ENCODE results near the gene UNC5C. TPM values are rescaled to one million over a fixed set of nuclear protein-coding genes. Genes with fewer than 3 reads are reported as not detected.

The UNC5C gene
- total RNA-seq, 2 experiments from 2014 or later = not detected

GRCh38 chr4:95367824-95368223, 180.9 kb downstream of the UNC5C start:
- ATAC-seq (ENCODE audit: low read depth) (no peak), DNase-seq (no peak)
- no peaks in the 10 kb centered on the region for H3K36me3 Mint-ChIP-seq
- no peaks in the 10 kb centered on the region for H3K4me1 Mint-ChIP-seq
- H3K9me3 Mint-ChIP-seq = no peaks in the 10 kb centered on the region
- H3K27ac Mint-ChIP-seq = no peak overlapping the region
- H3K4me3 Mint-ChIP-seq = no peak overlapping the region
- POLR2A ChIA-PET = no interaction called here
- no peaks in the 10 kb centered on the region for H3K27me3 Mint-ChIP-seq

- no peaks in the 10 kb centered on the region for H3K4me1 Mint-ChIP-seq
- no peak overlapping the region for H3K4me3 Mint-ChIP-seq
- POLR2A ChIA-PET = no interaction called here
- no peak overlapping the region for H3K27ac Mint-ChIP-seq
- no peak for ATAC-seq (ENCODE audit: low read depth)
- DNase-seq = no peak
- H3K36me3 Mint-ChIP-seq = no peaks in the 10 kb centered on the region
- no peaks in the 10 kb centered on the region for H3K27me3 Mint-ChIP-seq
- H3K9me3 Mint-ChIP-seq = no peaks in the 10 kb centered on the region
Measured at GRCh38 chr4:95363966-95364365, 184.8 kb downstream of the UNC5C start.

- Mint-ChIP-seq H3K4me1 (no peaks in the 10 kb centered on the region), H3K27me3 (no peaks in the 10 kb centered on the region), H3K9me3 (no peaks in the 10 kb centered on the region), H3K27ac (no peak overlapping the region), H3K36me3 (no peaks in the 10 kb centered on the region), H3K4me3 (no peak overlapping the region)
- DNase-seq (no peak), ATAC-seq (ENCODE audit: low read depth) (no peak)
- POLR2A ChIA-PET = no interaction called here
Measured at GRCh38 chr4:95363559-95363925, 185.2 kb downstream of the UNC5C start.

GRCh38 chr4:95362906-95363558, 185.7 kb downstream of the UNC5C start:
- H3K27ac Mint-ChIP-seq = no peak overlapping the region
- ATAC-seq (ENCODE audit: low read depth) (no peak), DNase-seq (no peak)
- no peaks in the 10 kb centered on the region for H3K4me1 Mint-ChIP-seq
- no peaks in the 10 kb centered on the region for H3K36me3 Mint-ChIP-seq
- no peaks in the 10 kb centered on the region for H3K9me3 Mint-ChIP-seq
- POLR2A ChIA-PET = no interaction called here
- no peak overlapping the region for H3K4me3 Mint-ChIP-seq
- no peaks in the 10 kb centered on the region for H3K27me3 Mint-ChIP-seq

- Mint-ChIP-seq H3K36me3 (no peaks in the 10 kb centered on the region), H3K9me3 (no peaks in the 10 kb centered on the region), H3K4me1 (no peaks in the 10 kb centered on the region), H3K4me3 (no peak overlapping the region), H3K27me3 (no peaks in the 10 kb centered on the region), H3K27ac (no peak overlapping the region)
- POLR2A ChIA-PET = no interaction called here
- ATAC-seq (ENCODE audit: low read depth) (no peak), DNase-seq (no peak)
Measured at GRCh38 chr4:95362066-95362465, 186.7 kb downstream of the UNC5C start.

GRCh38 chr4:95361696-95361965, 187.1 kb downstream of the UNC5C start:
- Mint-ChIP-seq H3K4me3 (no peak overlapping the region), H3K4me1 (no peaks in the 10 kb centered on the region), H3K9me3 (no peaks in the 10 kb centered on the region), H3K27me3 (no peaks in the 10 kb centered on the region), H3K27ac (no peak overlapping the region), H3K36me3 (no peaks in the 10 kb centered on the region)
- DNase-seq = no peak
- POLR2A ChIA-PET = no interaction called here
- no peak for ATAC-seq (ENCODE audit: low read depth)

GRCh38 chr4:95360906-95361695, 187.7 kb downstream of the UNC5C start:
- POLR2A ChIA-PET = no interaction called here
- no peak for DNase-seq
- ATAC-seq (ENCODE audit: low read depth) = no peak
- Mint-ChIP-seq H3K27me3 (no peaks in the 10 kb centered on the region), H3K4me3 (no peak overlapping the region), H3K4me1 (no peaks in the 10 kb centered on the region), H3K9me3 (no peaks in the 10 kb centered on the region), H3K36me3 (no peaks in the 10 kb centered on the region), H3K27ac (no peak overlapping the region)

- H3K27ac Mint-ChIP-seq = no peak overlapping the region
- no peak for ATAC-seq (ENCODE audit: low read depth)
- H3K4me1 Mint-ChIP-seq = no peaks in the 10 kb centered on the region
- no peak for DNase-seq
- no peak overlapping the region for H3K4me3 Mint-ChIP-seq
- POLR2A ChIA-PET = no interaction called here
- H3K27me3 Mint-ChIP-seq = no peaks in the 10 kb centered on the region
- H3K9me3 Mint-ChIP-seq = no peaks in the 10 kb centered on the region
- no peaks in the 10 kb centered on the region for H3K36me3 Mint-ChIP-seq
Measured at GRCh38 chr4:95360256-95360903, 188.4 kb downstream of the UNC5C start.

GRCh38 chr4:95358421-95358820, 190.4 kb downstream of the UNC5C start:
- Mint-ChIP-seq H3K4me3 (no peak overlapping the region), H3K36me3 (no peaks in the 10 kb centered on the region), H3K27me3 (no peaks in the 10 kb centered on the region), H3K9me3 (no peaks in the 10 kb centered on the region), H3K4me1 (no peaks in the 10 kb centered on the region), H3K27ac (no peak overlapping the region)
- POLR2A ChIA-PET = no interaction called here
- DNase-seq (no peak), ATAC-seq (ENCODE audit: low read depth) (no peak)

- no peaks in the 10 kb centered on the region for H3K4me1 Mint-ChIP-seq
- H3K27me3 Mint-ChIP-seq = no peaks in the 10 kb centered on the region
Measured at GRCh38 chr4:95355021-95355420, 193.8 kb downstream of the UNC5C start.

GRCh38 chr4:95348418-95348817, 200.4 kb downstream of the UNC5C start:
- ATAC-seq (ENCODE audit: low read depth) = no peak
- Mint-ChIP-seq H3K27me3 (no peaks in the 10 kb centered on the region), H3K9me3 (peaks cover 10% of the 10 kb centered on the region), H3K4me3 (no peak overlapping the region), H3K4me1 (no peaks in the 10 kb centered on the region), H3K36me3 (no peaks in the 10 kb centered on the region), H3K27ac (no peak overlapping the region)
- POLR2A ChIA-PET = no interaction called here
- no peak for DNase-seq

More at GRCh38 chr4:95355021-95355420, 193.8 kb downstream of the UNC5C start:
- no peak overlapping the region for H3K4me3 Mint-ChIP-seq
- no peak overlapping the region for H3K27ac Mint-ChIP-seq
- H3K36me3 Mint-ChIP-seq = no peaks in the 10 kb centered on the region
- ATAC-seq (ENCODE audit: low read depth) (no peak), DNase-seq (no peak)
- POLR2A ChIA-PET = no interaction called here
- no peaks in the 10 kb centered on the region for H3K9me3 Mint-ChIP-seq

GRCh38 chr4:95343235-95343634, 205.5 kb downstream of the UNC5C start:
- H3K4me3 Mint-ChIP-seq = no peak overlapping the region
- no peak for DNase-seq
- peaks cover 12% of the 10 kb centered on the region for H3K9me3 Mint-ChIP-seq
- H3K4me1 Mint-ChIP-seq = no peaks in the 10 kb centered on the region
- POLR2A ChIA-PET = no interaction called here
- ATAC-seq (ENCODE audit: low read depth) = no peak
- no peaks in the 10 kb centered on the region for H3K36me3 Mint-ChIP-seq
- no peak overlapping the region for H3K27ac Mint-ChIP-seq
- peaks cover 2% of the 10 kb centered on the region for H3K27me3 Mint-ChIP-seq

GRCh38 chr4:95340191-95340590, 208.6 kb downstream of the UNC5C start:
- Mint-ChIP-seq H3K27ac (no peak overlapping the region), H3K27me3 (peaks cover 7% of the 10 kb centered on the region), H3K4me3 (no peak overlapping the region), H3K36me3 (no peaks in the 10 kb centered on the region), H3K9me3 (peaks cover 9% of the 10 kb centered on the region), H3K4me1 (no peaks in the 10 kb centered on the region)
- DNase-seq = no peak
- POLR2A ChIA-PET = no interaction called here
- ATAC-seq (ENCODE audit: low read depth) = no peak

GRCh38 chr4:95325665-95326064, 223.1 kb downstream of the UNC5C start:
- no peaks in the 10 kb centered on the region for H3K27me3 Mint-ChIP-seq
- POLR2A ChIA-PET = no interaction called here
- H3K4me3 Mint-ChIP-seq = no peak overlapping the region
- no peaks in the 10 kb centered on the region for H3K36me3 Mint-ChIP-seq
- no peaks in the 10 kb centered on the region for H3K9me3 Mint-ChIP-seq
- ATAC-seq (ENCODE audit: low read depth) = no peak
- H3K27ac Mint-ChIP-seq = no peak overlapping the region
- no peak for DNase-seq
- no peaks in the 10 kb centered on the region for H3K4me1 Mint-ChIP-seq

Data from activated naive CD8-positive, alpha-beta T cell treated with anti-CD3 and anti-CD28 coated beads, Interleukin-2, amount 10 ng/mL, durations not matched to agents 7 days and 5 days (primary cell).